Heart right ventricle (tissue), 16 donors: ENCODE data around the gene MAPKAP1. TPM values are rescaled to one million over a fixed set of nuclear protein-coding genes. Genes with fewer than 3 reads are reported as not detected.
A peak's percentile ranks its signal among the peaks of the same experiment; 100 is the strongest.

ENCODE experiments used
- ATAC-seq, 8 donors: fragments of 200-7000 bp; cut with Tn5 transposase; one replicate each; pipeline ENCODE4 v1.9.1; 2020; ENCODE audit warnings: mild to moderate bottlenecking in 8 of 8, moderate library complexity in 8 of 8, moderate number of reproducible peaks in 1 of 8
- DNase-seq, 2 donors: peaks; one replicate each; pipeline ENCODE4 v3.0.0-alpha.2; 2020
- H3K27ac ChIP-seq, 10 donors: fragments of 200-600 bp; sonication (generic) in 2 of 10; one replicate each; pipeline versions ENCODE4 v1.5.0 to v1.8.0; 2020 to 2022; ENCODE audit warnings: mild to moderate bottlenecking in 3 of 10
- H3K27me3 ChIP-seq, 7 donors: fragments of 200-600 bp; one replicate each; pipeline ENCODE4 v1.8.0; 2021 to 2022; ENCODE audit warnings: mild to moderate bottlenecking in 2 of 7
- H3K36me3 ChIP-seq, 9 donors: fragments of 200-600 bp; sonication (generic) in 1 of 9; one replicate each; pipeline versions ENCODE4 v1.5.0 to v1.8.0; 2020 to 2022; ENCODE audit warnings: mild to moderate bottlenecking in 2 of 9
- H3K4me1 ChIP-seq, 9 donors: fragments of 200-600 bp; sonication (generic) in 1 of 9; one replicate each; pipeline versions ENCODE4 v1.5.0 to v1.8.0; 2020 to 2022; ENCODE audit warnings: mild to moderate bottlenecking in 4 of 9
- H3K4me3 ChIP-seq, 10 donors: fragments of 200-600 bp; sonication (generic) in 2 of 10; one replicate each; pipeline versions ENCODE4 v1.5.0 to v1.8.0; 2020 to 2022; ENCODE audit warnings: mild to moderate bottlenecking in 7 of 10, moderate library complexity in 2 of 10
- H3K9me3 ChIP-seq, 11 donors: fragments of 200-600 bp in 10 of 11; sonication (generic) in 2 of 11; one replicate each; pipeline versions ENCODE4 v1.5.0 to v1.8.0; 2013 to 2022; ENCODE audit warnings: mild to moderate bottlenecking in 2 of 11, control low read depth in 1 of 11, moderate library complexity in 1 of 11
- WGBS, 2 donors: extraction: QIAGEN DNeasy Blood & Tissue Kit; methylation state at CpG; one replicate each; pipeline ENCODE4 v1.1.7; 2013; ENCODE audit warnings: inconsistent platforms in 1 of 2; 5-methylcytosine and 5-hydroxymethylcytosine counted together
- intact Hi-C, 10 donors: fragments of 100-400 bp; cut with DNase I; formaldehyde crosslinking; loops; one replicate each; pipeline versions ENCODE4 v1.11.1 to v1.14.2; 2022
- polyA plus RNA-seq, 2 donors: library from polyadenylated mRNA; stranded (reverse); fragments of 200-250 nt; gene quantifications; one replicate each; pipeline ENCODE4 v1.2.3, GENCODE V29; 2013
- total RNA-seq, 10 donors: library from RNA; stranded (reverse); fragmentation: NEBNext Ultra II Directional in 3 of 10; extraction: Animal tissue kit (Norgen Biotek cat#: 25700) in 3 of 10; gene quantifications; one replicate each; pipeline versions ENCODE4 v1.2.1 to v1.2.4, GENCODE V29; 2021 to 2023
- TF ChIP-seq, protein P1 (sequence below), 9 donors: fragments of 200-600 bp; sonication (generic) in 2 of 9; IDR thresholded peaks; one replicate each; pipeline versions ENCODE4 v1.5.0 to v1.8.0; 2021 to 2022; ENCODE audit warnings: antibody characterized with exemption in 9 of 9, mild to moderate bottlenecking in 5 of 9, moderate library complexity in 1 of 9
- donor health status: Arrhythmogenic right ventricular cardiomyopathy.
- donor health status: ischemic (EF 13 %, LVEDD 7.1; RV severe dilation, severe dysfunction).
- donor health status: healthy with polysubstance abuse.
- donor health status: DM: no; HTN: yes; CAD: no.
- donor health status: DM: no; HTN: no; CAD: no.
- donor health status: ischemic (EF 25% LVEDD 6.9; RV normal size, moderate dysfunction).
- donor health status: ischemic (EF 25% LVEDD 5.7; RV mildly dilated, moderate dysfunction).
- donor health status: healthy.
- donor health status: DM: yes; HTN: yes; CAD: no.
- donor health status: Ischemic cardiomyopathy.
- donor health status: ischemic (EF 35%, LVEDD 5.7; RV mildly dilated, moderate dysfunction).
- donor health status: nonischemic (EF 11% LVEDD 7.7; RV severe dilation, severe dysfunction).
- donor health status: DM: yes; HTN: yes; CAD: no.
- donor health status: PGD.
- donor health status: ischemic (EF 29% LVEDD 5.4; RV normal size, mild dysfunction).
- donor health status: nonischemic (EF 23%, LVEDD 6.1; RV moderate dilation, normal function).

MAPKAP1 gene
- total and polyA plus RNA-seq, 12 donors, result 102 to 143 (median 116) TPM

- ATAC-seq (no peak), DNase-seq (no peak)
- H3K9me3 ChIP-seq, result no peaks in the 10 kb centered on the region
- intact Hi-C loops, result no loop called here
- H3K4me3 ChIP-seq, result no peak overlapping the region
- H3K36me3 ChIP-seq, result peaks cover 0 to 18% (median 0%) of the 10 kb centered on the region in 9 donors
- no peaks in the 10 kb centered on the region for H3K27me3 ChIP-seq
- WGBS, 2 donors, result 72 to 79% methylated on average over 3 of the region's 3 CpGs
- H3K4me1 ChIP-seq, result peaks cover 6 to 81% (median 42%) of the 10 kb centered on the region in 9 donors
- TF ChIP-seq, protein P1, sequence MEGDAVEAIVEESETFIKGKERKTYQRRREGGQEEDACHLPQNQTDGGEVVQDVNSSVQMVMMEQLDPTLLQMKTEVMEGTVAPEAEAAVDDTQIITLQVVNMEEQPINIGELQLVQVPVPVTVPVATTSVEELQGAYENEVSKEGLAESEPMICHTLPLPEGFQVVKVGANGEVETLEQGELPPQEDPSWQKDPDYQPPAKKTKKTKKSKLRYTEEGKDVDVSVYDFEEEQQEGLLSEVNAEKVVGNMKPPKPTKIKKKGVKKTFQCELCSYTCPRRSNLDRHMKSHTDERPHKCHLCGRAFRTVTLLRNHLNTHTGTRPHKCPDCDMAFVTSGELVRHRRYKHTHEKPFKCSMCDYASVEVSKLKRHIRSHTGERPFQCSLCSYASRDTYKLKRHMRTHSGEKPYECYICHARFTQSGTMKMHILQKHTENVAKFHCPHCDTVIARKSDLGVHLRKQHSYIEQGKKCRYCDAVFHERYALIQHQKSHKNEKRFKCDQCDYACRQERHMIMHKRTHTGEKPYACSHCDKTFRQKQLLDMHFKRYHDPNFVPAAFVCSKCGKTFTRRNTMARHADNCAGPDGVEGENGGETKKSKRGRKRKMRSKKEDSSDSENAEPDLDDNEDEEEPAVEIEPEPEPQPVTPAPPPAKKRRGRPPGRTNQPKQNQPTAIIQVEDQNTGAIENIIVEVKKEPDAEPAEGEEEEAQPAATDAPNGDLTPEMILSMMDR (IDR thresholded peaks at IDR 0.05), result no peak
- H3K27ac ChIP-seq, result no peak overlapping the region
These were observed 166.5 kb downstream of the MAPKAP1 start for GRCh38 chr9:125540497-125540896.

- peak overlapping the region in 8 of 10 donors; percentile 0 to 65 (median 50) for H3K27ac ChIP-seq
- intact Hi-C loops, result loop anchor here in 1 of 10 donors (5.0 kb wide), 1 partner anchor 66 kb away; no protein-coding TSS in a partner anchor
These were observed 168.9 kb downstream of the MAPKAP1 start for GRCh38 chr9:125538092-125538473.

GRCh38 chr9:125537442-125538091 is 169.4 kb downstream of the MAPKAP1 start:
- no peak for DNase-seq
- Histone ChIP-seq H3K27ac (peak overlapping the region in 8 of 10 donors; percentile 0 to 65 (median 56)), H3K4me3 (no peak overlapping the region), H3K36me3 (peaks cover 0 to 19% (median 0%) of the 10 kb centered on the region in 9 donors), H3K4me1 (peaks cover 0 to 77% (median 33%) of the 10 kb centered on the region in 9 donors), H3K9me3 (no peaks in the 10 kb centered on the region), H3K27me3 (no peaks in the 10 kb centered on the region)
- TF ChIP-seq, protein P1 (IDR thresholded peaks at IDR 0.05), result no peak
- 97 to 98% methylated on average over 2 of the region's 2 CpGs for WGBS, 2 donors
- intact Hi-C loops, result loop anchor here in 1 of 10 donors (5.0 kb wide), 1 partner anchor 65 kb away; no protein-coding TSS in a partner anchor
- peak in 1 of 8 donors; percentile 10 for ATAC-seq

More at GRCh38 chr9:125538092-125538473, 168.9 kb downstream of the MAPKAP1 start:
- ATAC-seq (peak in 6 of 8 donors; percentile 48 to 79 (median 67)), DNase-seq (peak in 1 of 2 donors; percentile 30)
- TF ChIP-seq, protein P1 (IDR thresholded peaks at IDR 0.05), result no peak
- Histone ChIP-seq H3K4me1 (peaks cover 0 to 78% (median 33%) of the 10 kb centered on the region in 9 donors), H3K27me3 (no peaks in the 10 kb centered on the region), H3K4me3 (no peak overlapping the region), H3K36me3 (peaks cover 0 to 18% (median 0%) of the 10 kb centered on the region in 9 donors), H3K9me3 (no peaks in the 10 kb centered on the region)
- 31 to 43% methylated on average over 2 of the region's 2 CpGs for WGBS, 2 donors

DNA sequence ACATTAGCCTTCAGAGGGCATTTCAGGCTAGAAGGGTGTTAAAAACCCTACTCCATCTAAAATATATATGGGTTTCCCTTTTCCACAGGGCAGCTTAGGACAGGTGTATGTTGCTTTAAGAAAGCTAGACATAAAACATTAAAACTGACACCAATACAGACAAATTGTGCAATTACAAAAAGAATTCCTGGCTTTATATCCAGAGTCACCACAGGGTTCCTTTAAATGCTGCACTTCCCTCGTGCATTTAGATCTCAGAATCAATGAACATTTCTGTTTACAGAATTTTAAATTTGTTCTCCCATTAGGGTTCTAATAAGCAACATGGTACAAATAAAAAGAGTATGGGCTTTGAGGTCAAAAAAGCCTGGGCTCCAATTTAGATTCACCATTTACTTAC is 170.2 kb downstream of the MAPKAP1 start:
- H3K36me3 ChIP-seq, result peaks cover 0 to 21% (median 0%) of the 10 kb centered on the region in 9 donors
- no peaks in the 10 kb centered on the region for H3K27me3 ChIP-seq
- peak overlapping the region in 3 of 10 donors; percentile 44 to 58 (median 55) for H3K27ac ChIP-seq
- intact Hi-C loops, result loop anchor here in 1 of 10 donors (5.0 kb wide), 1 partner anchor 64 kb away; no protein-coding TSS in a partner anchor
- H3K9me3 ChIP-seq, result no peaks in the 10 kb centered on the region
- TF ChIP-seq, protein P1 (IDR thresholded peaks at IDR 0.05), result no peak
- H3K4me1 ChIP-seq, result peaks cover 0 to 69% (median 30%) of the 10 kb centered on the region in 9 donors
- ATAC-seq, result no peak
- WGBS, 2 donors, result 72 to 80% methylated on average over 1 of the region's 1 CpG
- no peak overlapping the region for H3K4me3 ChIP-seq
- no peak for DNase-seq
